ENCODE results near the gene TBX3. TPM values are rescaled to one million over a fixed set of nuclear protein-coding genes. Genes with fewer than 3 reads are reported as not detected.
"Not testable (repeated sequence)": the region's sequence is repeated elsewhere in the genome, so short reads cannot be mapped to it uniquely, and the experiment has no call there.

TBX3 gene
- total RNA-seq, 3 donors from 2014 or later: 8.1 to 13.9 (median 10.8) TPM

DNA sequence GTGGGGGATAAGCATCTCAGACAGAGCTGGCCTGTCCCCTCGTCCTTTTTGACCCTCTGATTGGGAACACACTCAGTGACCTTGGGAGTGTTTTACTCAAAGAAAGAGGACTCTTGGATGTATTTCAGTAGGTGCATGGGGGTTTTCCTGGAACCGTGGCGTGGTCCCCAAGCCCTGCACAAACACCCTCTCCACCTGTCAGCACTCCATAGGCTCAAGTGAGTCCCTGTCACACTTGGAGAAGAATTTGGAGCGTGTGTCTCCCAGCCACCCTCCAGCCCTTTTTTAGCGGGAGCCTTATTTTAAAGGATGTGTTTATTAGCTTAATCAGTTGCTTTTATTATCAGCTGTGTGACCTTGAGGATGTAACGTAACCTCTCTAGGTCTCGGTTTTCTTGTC is 37.3 kb upstream of the TBX3 start:
- intact Hi-C loops (cut with DNase I, micrococcal nuclease): no loop called here
- no peaks in the 10 kb centered on the region for H3K4me1 ChIP-seq (ENCODE audit: low read depth)

GRCh38 chr12:114713466-114714215 is 29.7 kb upstream of the TBX3 start:
- no peak overlapping the region for H3K4me3 ChIP-seq
- H3K4me1 ChIP-seq (ENCODE audit: low read depth): no peaks in the 10 kb centered on the region
- intact Hi-C loops (cut with DNase I, micrococcal nuclease): no loop called here
- no peaks in the 10 kb centered on the region for H3K9me3 ChIP-seq
- DNase-seq (no peak), ATAC-seq (no peak)
- TF ChIP-seq, protein P1, sequence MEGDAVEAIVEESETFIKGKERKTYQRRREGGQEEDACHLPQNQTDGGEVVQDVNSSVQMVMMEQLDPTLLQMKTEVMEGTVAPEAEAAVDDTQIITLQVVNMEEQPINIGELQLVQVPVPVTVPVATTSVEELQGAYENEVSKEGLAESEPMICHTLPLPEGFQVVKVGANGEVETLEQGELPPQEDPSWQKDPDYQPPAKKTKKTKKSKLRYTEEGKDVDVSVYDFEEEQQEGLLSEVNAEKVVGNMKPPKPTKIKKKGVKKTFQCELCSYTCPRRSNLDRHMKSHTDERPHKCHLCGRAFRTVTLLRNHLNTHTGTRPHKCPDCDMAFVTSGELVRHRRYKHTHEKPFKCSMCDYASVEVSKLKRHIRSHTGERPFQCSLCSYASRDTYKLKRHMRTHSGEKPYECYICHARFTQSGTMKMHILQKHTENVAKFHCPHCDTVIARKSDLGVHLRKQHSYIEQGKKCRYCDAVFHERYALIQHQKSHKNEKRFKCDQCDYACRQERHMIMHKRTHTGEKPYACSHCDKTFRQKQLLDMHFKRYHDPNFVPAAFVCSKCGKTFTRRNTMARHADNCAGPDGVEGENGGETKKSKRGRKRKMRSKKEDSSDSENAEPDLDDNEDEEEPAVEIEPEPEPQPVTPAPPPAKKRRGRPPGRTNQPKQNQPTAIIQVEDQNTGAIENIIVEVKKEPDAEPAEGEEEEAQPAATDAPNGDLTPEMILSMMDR (IDR thresholded peaks at IDR 0.05): no peak
- H3K36me3 ChIP-seq (ENCODE audit: low read depth): no peaks in the 10 kb centered on the region

More for the DNA sequence above, 37.3 kb upstream of the TBX3 start:
- H3K9me3 ChIP-seq: no peaks in the 10 kb centered on the region
- DNase-seq: no peak
- H3K36me3 ChIP-seq (ENCODE audit: low read depth): no peaks in the 10 kb centered on the region
- H3K4me3 ChIP-seq: no peak overlapping the region
- TF ChIP-seq, protein P1 (IDR thresholded peaks at IDR 0.05): no peak
- ATAC-seq: no peak

DNA sequence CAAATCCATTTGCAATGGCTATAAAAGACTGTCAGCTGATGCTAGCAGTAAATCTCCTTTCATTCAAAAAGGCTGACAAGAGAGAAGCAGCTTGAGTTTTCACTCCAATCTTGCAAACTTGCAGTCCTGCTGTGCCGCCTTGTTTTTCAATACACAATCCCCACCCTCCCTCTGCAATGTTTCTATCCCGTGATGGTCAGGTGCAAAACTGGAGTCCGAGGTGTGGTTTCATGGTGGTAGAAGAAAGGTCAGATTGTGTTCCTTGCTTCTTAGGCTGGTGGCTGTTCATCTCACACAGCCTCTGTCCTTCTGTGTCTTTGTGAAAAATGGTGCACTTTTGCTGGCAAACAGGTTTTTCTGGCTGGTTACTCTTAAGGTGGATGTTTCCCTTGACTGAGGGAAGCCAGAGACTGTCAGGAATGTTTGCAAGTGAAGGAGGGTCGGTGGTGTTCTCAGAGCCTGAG is 27.7 kb upstream of the TBX3 start:
- no peak for DNase-seq
- Histone ChIP-seq H3K4me1 (ENCODE audit: low read depth) (no peaks in the 10 kb centered on the region), H3K36me3 (ENCODE audit: low read depth) (no peaks in the 10 kb centered on the region), H3K9me3 (no peaks in the 10 kb centered on the region), H3K4me3 (no peak overlapping the region)
- no peak for ATAC-seq
- intact Hi-C loops (cut with DNase I, micrococcal nuclease): no loop called here
- TF ChIP-seq, protein P1 (IDR thresholded peaks at IDR 0.05): no peak

GRCh38 chr12:114710151-114710550 is 26.2 kb upstream of the TBX3 start:
- no peaks in the 10 kb centered on the region for H3K4me1 ChIP-seq (ENCODE audit: low read depth)
- DNase-seq (no peak), ATAC-seq (no peak)
- H3K4me3 ChIP-seq: no peak overlapping the region
- H3K36me3 ChIP-seq (ENCODE audit: low read depth): no peaks in the 10 kb centered on the region
- TF ChIP-seq, protein P1 (IDR thresholded peaks at IDR 0.05): no peak
- intact Hi-C loops (cut with DNase I, micrococcal nuclease): no loop called here
- H3K9me3 ChIP-seq: no peaks in the 10 kb centered on the region

- Histone ChIP-seq H3K4me3 (no peak overlapping the region), H3K9me3 (no peaks in the 10 kb centered on the region), H3K36me3 (ENCODE audit: low read depth) (no peaks in the 10 kb centered on the region), H3K4me1 (ENCODE audit: low read depth) (no peaks in the 10 kb centered on the region)
- TF ChIP-seq, protein P1 (IDR thresholded peaks at IDR 0.05): no peak
- intact Hi-C loops (cut with DNase I, micrococcal nuclease): no loop called here
- DNase-seq (no peak), ATAC-seq (no peak)
Measured at GRCh38 chr12:114709112-114709511, 25.1 kb upstream of the TBX3 start.

- ATAC-seq; H3K4me3 ChIP-seq; H3K36me3 ChIP-seq (ENCODE audit: low read depth); intact Hi-C loops (cut with DNase I, micrococcal nuclease); H3K4me1 ChIP-seq (ENCODE audit: low read depth); H3K9me3 ChIP-seq; DNase-seq: not testable (repeated sequence)
Measured at GRCh38 chr12:114708598-114708997, 24.6 kb upstream of the TBX3 start.

All from mucosa of descending colon (tissue), 3 donors.